H9 (cell line): ENCODE results near the gene COL23A1. TPM values are rescaled to one million over a fixed set of nuclear protein-coding genes. Genes with fewer than 3 reads are reported as not detected.

Experiments
- DNase-seq: peaks from one replicate; pipeline ENCODE4 v3.0.0-alpha.2; 2017
- H2AFZ ChIP-seq: one replicate; pipeline ENCODE4 v1.6.1; 2013; ENCODE audit warnings: mild to moderate bottlenecking, low read length, control low read depth, moderate library complexity
- H2AK5ac ChIP-seq: 2 replicates; pipeline ENCODE4 v1.6.1; 2013; ENCODE audit warnings: low read length, control low read depth, mixed read lengths; ENCODE audit not compliant: insufficient read length
- H2BK120ac ChIP-seq: one replicate; pipeline ENCODE4 v1.6.1; 2013; ENCODE audit warnings: low read depth, mild to moderate bottlenecking, low read length, control low read depth, inconsistent platforms; ENCODE audit not compliant: poor library complexity, severe bottlenecking
- H2BK12ac ChIP-seq: 2 replicates; pipeline ENCODE4 v1.6.1; 2013; ENCODE audit warnings: low read length, control low read depth, mixed read lengths, low read depth; ENCODE audit not compliant: insufficient read length
- H2BK15ac ChIP-seq: 2 replicates; pipeline ENCODE4 v1.6.1; 2013; ENCODE audit warnings: low read depth, low read length, control low read depth
- H2BK20ac ChIP-seq: one replicate; pipeline ENCODE4 v1.6.1; 2013; ENCODE audit warnings: low read depth, mild to moderate bottlenecking, low read length, control low read depth, inconsistent platforms; ENCODE audit not compliant: poor library complexity, severe bottlenecking
- H2BK5ac ChIP-seq: 2 replicates; pipeline ENCODE4 v1.6.1; 2013; ENCODE audit warnings: low read length, control low read depth, mixed read lengths; ENCODE audit not compliant: insufficient read length
- H3K14ac ChIP-seq: 2 replicates; pipeline ENCODE4 v1.6.1; 2013; ENCODE audit warnings: low read length, control low read depth; ENCODE audit not compliant: insufficient read depth
- H3K18ac ChIP-seq: 2 replicates; pipeline ENCODE4 v1.6.1; 2013; ENCODE audit warnings: low read depth, mild to moderate bottlenecking, mixed read lengths, low read length, control low read depth; ENCODE audit not compliant: insufficient read length
- H3K23ac ChIP-seq: 2 replicates; pipeline ENCODE4 v1.6.1; 2013; ENCODE audit warnings: low read length, control low read depth, mixed read lengths, low read depth; ENCODE audit not compliant: insufficient read length
- H3K23me2 ChIP-seq: 2 replicates; pipeline ENCODE4 v1.6.1; 2013; ENCODE audit warnings: low read depth, mild to moderate bottlenecking, mixed read lengths, low read length, control low read depth; ENCODE audit not compliant: insufficient read length, poor library complexity, severe bottlenecking
- H3K27ac ChIP-seq: 2 replicates; pipeline ENCODE4 v1.5.1; 2013; ENCODE audit warnings: low read length, control low read depth, mixed read lengths, low read depth; ENCODE audit not compliant: insufficient read length
- H3K27me3 ChIP-seq: 2 replicates; pipeline ENCODE4 v1.6.1; 2013; ENCODE audit warnings: low read length, control low read depth, inconsistent platforms; ENCODE audit not compliant: insufficient read depth
- H3K4ac ChIP-seq: 2 replicates; pipeline ENCODE4 v1.6.1; 2013; ENCODE audit warnings: low read depth, mild to moderate bottlenecking, control low read depth, inconsistent platforms, low read length, moderate library complexity
- H3K4me1 ChIP-seq: 2 replicates; pipeline ENCODE4 v1.6.1; 2013; ENCODE audit warnings: low read length, control low read depth, inconsistent platforms; ENCODE audit not compliant: insufficient read depth
- H3K4me2 ChIP-seq: 2 replicates; pipeline ENCODE4 v1.6.1; 2013; ENCODE audit warnings: low read length, control low read depth, mixed read lengths; ENCODE audit not compliant: insufficient read length, insufficient read depth
- H3K56ac ChIP-seq: 2 replicates; pipeline ENCODE4 v1.6.1; 2013; ENCODE audit warnings: low read depth, mild to moderate bottlenecking, mixed read lengths, low read length, control low read depth; ENCODE audit not compliant: insufficient read length
- H3K79me1 ChIP-seq: 2 replicates; pipeline ENCODE4 v1.6.1; 2013; ENCODE audit warnings: low read depth, mild to moderate bottlenecking, moderate library complexity, low read length, control low read depth, inconsistent platforms; ENCODE audit not compliant: insufficient read depth, poor library complexity, severe bottlenecking
- H3K79me2 ChIP-seq: 2 replicates; pipeline ENCODE4 v1.6.1; 2013; ENCODE audit warnings: low read length, control low read depth, inconsistent platforms; ENCODE audit not compliant: insufficient read depth
- H3K9ac ChIP-seq: 2 replicates; pipeline ENCODE4 v1.6.1; 2013; ENCODE audit warnings: low read length, control low read depth, mixed read lengths; ENCODE audit not compliant: insufficient read length; ENCODE audit errors: extremely low read depth
- H3K9me3 ChIP-seq: one replicate; pipeline ENCODE4 v1.6.1; 2013; ENCODE audit warnings: low read depth, low read length, inconsistent platforms; ENCODE audit not compliant: control insufficient read depth
- H3T11ph ChIP-seq: one replicate; pipeline ENCODE4 v1.6.1; 2013; ENCODE audit warnings: mild to moderate bottlenecking, low read length, control low read depth, inconsistent platforms
- H4K20me1 ChIP-seq: one replicate; pipeline ENCODE4 v1.6.1; 2013; ENCODE audit not compliant: control insufficient read depth, insufficient read length, insufficient read depth
- H4K5ac ChIP-seq: 2 replicates; pipeline ENCODE4 v1.6.1; 2013; ENCODE audit warnings: low read depth, mild to moderate bottlenecking, mixed read lengths, low read length, control low read depth; ENCODE audit not compliant: insufficient read length
- H4K8ac ChIP-seq: replicated peaks from 2 replicates; pipeline ENCODE4 v1.6.1; 2013; ENCODE audit warnings: low read length, control low read depth, mixed read lengths, low read depth; ENCODE audit not compliant: insufficient read length
- H4K91ac ChIP-seq: 2 replicates; pipeline ENCODE4 v1.6.1; 2013; ENCODE audit warnings: low read depth, mild to moderate bottlenecking, moderate library complexity, mixed read lengths, low read length, control low read depth; ENCODE audit not compliant: insufficient read length
- H3K27ac Mint-ChIP-seq, 3 experiments: 2 replicates in 2 of 3; 3 replicates in 1 of 3; pipeline ENCODE4 v1.8.0; 2020 to 2021; ENCODE audit warnings: mixed read lengths in 3 of 3, mild to moderate bottlenecking in 1 of 3, moderate library complexity in 1 of 3
- H3K27me3 Mint-ChIP-seq: 2 replicates; pipeline ENCODE4 v1.8.0; 2021; ENCODE audit warnings: low read depth, mild to moderate bottlenecking, moderate library complexity, mixed read lengths
- H3K36me3 Mint-ChIP-seq, 3 experiments: 2 replicates in 2 of 3; 3 replicates in 1 of 3; pipeline ENCODE4 v1.8.0; 2020 to 2021; ENCODE audit warnings: low read depth in 3 of 3, mixed read lengths in 3 of 3; ENCODE audit not compliant: insufficient read depth in 1 of 3
- H3K4me1 Mint-ChIP-seq, 2 experiments: 2 replicates each; pipeline ENCODE4 v1.8.0; 2020; ENCODE audit warnings: mixed read lengths in 2 of 2
- H3K4me3 Mint-ChIP-seq, 2 experiments: 2 replicates in 1 of 2; 3 replicates in 1 of 2; pipeline ENCODE4 v1.8.0; 2020 to 2021; ENCODE audit warnings: mild to moderate bottlenecking in 2 of 2, mixed read lengths in 2 of 2, moderate library complexity in 1 of 2
- H3K9me3 Mint-ChIP-seq, 2 experiments: 2 replicates in 1 of 2; 3 replicates in 1 of 2; pipeline ENCODE4 v1.8.0; 2020; ENCODE audit warnings: mild to moderate bottlenecking in 2 of 2, mixed read lengths in 2 of 2, moderate library complexity in 1 of 2
- WGBS: extraction: QIAGEN DNeasy Blood & Tissue Kit; methylation state at CpG from one replicate; pipeline ENCODE4 v1.1.7; 2013; ENCODE audit warnings: missing lambda C conversion rate, low lambda C conversion rate, mixed read lengths; ENCODE audit not compliant: insufficient read length; ENCODE audit errors: extremely low coverage; 5-methylcytosine and 5-hydroxymethylcytosine counted together
- total RNA-seq: library from RNA; stranded (reverse); gene quantifications from 2 replicates; pipeline ENCODE4 v1.2.1, GENCODE V29; 2021
- TF ChIP-seq, protein P1 (sequence below): fragments of 200-600 bp; sonication (generic); conservative IDR thresholded peaks from 3 replicates; pipeline ENCODE4 v1.8.0; 2021; ENCODE audit warnings: antibody characterized with exemption, mild to moderate bottlenecking

Gene COL23A1
- total RNA-seq, 1 experiment from 2014 or later: 2.6 TPM

- H3K27me3 Mint-ChIP-seq: no peaks in the 10 kb centered on the region; the same call in none of the 2 replicates
- H4K5ac ChIP-seq: no peak overlapping the region
- WGBS: no CpG with 5 or more reads among the region's 33 CpGs
These were observed 193.1 kb downstream of the COL23A1 start for GRCh38 chr5:178396796-178397720.

More at GRCh38 chr5:178396796-178397720, 193.1 kb downstream of the COL23A1 start:
- no peaks in the 10 kb centered on the region for H3K27me3 ChIP-seq
- no peak overlapping the region for H4K91ac ChIP-seq
- H3K9me3 ChIP-seq: no peaks in the 10 kb centered on the region
- Mint-ChIP-seq H3K4me1 (peaks cover 15 to 35% of the 10 kb centered on the region in 2 experiments), H3K36me3 (no peaks in the 10 kb centered on the region), H3K27ac (no peak overlapping the region), H3K4me3 (no peak overlapping the region), H3K9me3 (no peaks in the 10 kb centered on the region)
- no peaks in the 10 kb centered on the region for H3K79me1 ChIP-seq
- no peak overlapping the region for H3K9ac ChIP-seq
- H4K20me1 ChIP-seq: no peaks in the 10 kb centered on the region
- no peak overlapping the region for H2AFZ ChIP-seq
- no peak overlapping the region for H2BK20ac ChIP-seq
- peak overlapping the region; percentile 15 for H3K18ac ChIP-seq
- H3K4me2 ChIP-seq: no peak overlapping the region
- no peak overlapping the region for H2AK5ac ChIP-seq
- no peak overlapping the region for H3T11ph ChIP-seq
- no peak overlapping the region for H3K23ac ChIP-seq
- TF ChIP-seq, protein P1, sequence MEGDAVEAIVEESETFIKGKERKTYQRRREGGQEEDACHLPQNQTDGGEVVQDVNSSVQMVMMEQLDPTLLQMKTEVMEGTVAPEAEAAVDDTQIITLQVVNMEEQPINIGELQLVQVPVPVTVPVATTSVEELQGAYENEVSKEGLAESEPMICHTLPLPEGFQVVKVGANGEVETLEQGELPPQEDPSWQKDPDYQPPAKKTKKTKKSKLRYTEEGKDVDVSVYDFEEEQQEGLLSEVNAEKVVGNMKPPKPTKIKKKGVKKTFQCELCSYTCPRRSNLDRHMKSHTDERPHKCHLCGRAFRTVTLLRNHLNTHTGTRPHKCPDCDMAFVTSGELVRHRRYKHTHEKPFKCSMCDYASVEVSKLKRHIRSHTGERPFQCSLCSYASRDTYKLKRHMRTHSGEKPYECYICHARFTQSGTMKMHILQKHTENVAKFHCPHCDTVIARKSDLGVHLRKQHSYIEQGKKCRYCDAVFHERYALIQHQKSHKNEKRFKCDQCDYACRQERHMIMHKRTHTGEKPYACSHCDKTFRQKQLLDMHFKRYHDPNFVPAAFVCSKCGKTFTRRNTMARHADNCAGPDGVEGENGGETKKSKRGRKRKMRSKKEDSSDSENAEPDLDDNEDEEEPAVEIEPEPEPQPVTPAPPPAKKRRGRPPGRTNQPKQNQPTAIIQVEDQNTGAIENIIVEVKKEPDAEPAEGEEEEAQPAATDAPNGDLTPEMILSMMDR: 0 out of 3 replicates have a peak, but pooled peaks have one; percentile 26
- no peak overlapping the region; the same call in 1 of the 2 replicates for H3K14ac ChIP-seq
- no peaks in the 10 kb centered on the region; the same call in 1 of the 2 replicates for H3K4me1 ChIP-seq
- no peak overlapping the region for H2BK12ac ChIP-seq
- H3K23me2 ChIP-seq: no peaks in the 10 kb centered on the region
- H2BK15ac ChIP-seq: no peak overlapping the region
- H3K27ac ChIP-seq: no peak overlapping the region
- H3K4ac ChIP-seq: no peak overlapping the region
- no peak for DNase-seq
- no peak overlapping the region for H2BK5ac ChIP-seq
- H2BK120ac ChIP-seq: no peak overlapping the region
- H3K79me2 ChIP-seq: no peaks in the 10 kb centered on the region
- H4K8ac ChIP-seq: no peak overlapping the region
- no peak overlapping the region for H3K56ac ChIP-seq
